ENCODE results near the gene NBEAL2.
"Not testable (repeated sequence)": the region's sequence is repeated elsewhere in the genome, so short reads cannot be mapped to it uniquely, and the experiment has no call there.

NBEAL2 gene

DNA sequence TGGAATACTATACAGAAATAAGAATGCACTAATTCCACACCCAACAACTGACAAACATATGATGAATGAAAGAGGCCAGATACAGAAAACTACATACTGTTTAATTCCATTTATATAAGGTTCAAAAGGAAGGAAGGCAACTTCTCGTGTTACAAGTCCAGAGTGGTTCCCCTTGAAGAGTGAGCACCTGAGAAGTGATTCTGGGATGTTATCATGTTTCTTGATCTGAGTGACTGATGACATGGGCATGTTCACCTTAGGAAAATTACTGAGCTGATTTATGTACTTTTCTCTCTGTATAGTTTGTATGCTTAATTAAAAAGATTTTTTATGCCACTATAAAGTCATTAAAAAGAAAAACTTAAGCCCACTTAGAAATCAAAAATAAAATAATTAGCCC is 16.5 kb upstream of the NBEAL2 start:
- no peak for DNase-seq (ENCODE audit: extremely low read depth, insufficient read length)
- Histone ChIP-seq H3K4me3 (replicated peaks; ENCODE audit: low read depth, low read length) (no peak overlapping the region), H3K27me3 (replicated peaks; ENCODE audit: control insufficient read depth, insufficient read depth, low read length) (no peaks in the 10 kb centered on the region), H3K36me3 (ENCODE audit: control insufficient read depth, insufficient read depth, low read length) (peaks cover 14% of the 10 kb centered on the region)
- TF ChIP-seq, protein P1, sequence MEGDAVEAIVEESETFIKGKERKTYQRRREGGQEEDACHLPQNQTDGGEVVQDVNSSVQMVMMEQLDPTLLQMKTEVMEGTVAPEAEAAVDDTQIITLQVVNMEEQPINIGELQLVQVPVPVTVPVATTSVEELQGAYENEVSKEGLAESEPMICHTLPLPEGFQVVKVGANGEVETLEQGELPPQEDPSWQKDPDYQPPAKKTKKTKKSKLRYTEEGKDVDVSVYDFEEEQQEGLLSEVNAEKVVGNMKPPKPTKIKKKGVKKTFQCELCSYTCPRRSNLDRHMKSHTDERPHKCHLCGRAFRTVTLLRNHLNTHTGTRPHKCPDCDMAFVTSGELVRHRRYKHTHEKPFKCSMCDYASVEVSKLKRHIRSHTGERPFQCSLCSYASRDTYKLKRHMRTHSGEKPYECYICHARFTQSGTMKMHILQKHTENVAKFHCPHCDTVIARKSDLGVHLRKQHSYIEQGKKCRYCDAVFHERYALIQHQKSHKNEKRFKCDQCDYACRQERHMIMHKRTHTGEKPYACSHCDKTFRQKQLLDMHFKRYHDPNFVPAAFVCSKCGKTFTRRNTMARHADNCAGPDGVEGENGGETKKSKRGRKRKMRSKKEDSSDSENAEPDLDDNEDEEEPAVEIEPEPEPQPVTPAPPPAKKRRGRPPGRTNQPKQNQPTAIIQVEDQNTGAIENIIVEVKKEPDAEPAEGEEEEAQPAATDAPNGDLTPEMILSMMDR (IDR thresholded peaks at IDR 0.05; ENCODE audit: insufficient read depth, low read length, poor library complexity, severe bottlenecking) = no peak

DNA sequence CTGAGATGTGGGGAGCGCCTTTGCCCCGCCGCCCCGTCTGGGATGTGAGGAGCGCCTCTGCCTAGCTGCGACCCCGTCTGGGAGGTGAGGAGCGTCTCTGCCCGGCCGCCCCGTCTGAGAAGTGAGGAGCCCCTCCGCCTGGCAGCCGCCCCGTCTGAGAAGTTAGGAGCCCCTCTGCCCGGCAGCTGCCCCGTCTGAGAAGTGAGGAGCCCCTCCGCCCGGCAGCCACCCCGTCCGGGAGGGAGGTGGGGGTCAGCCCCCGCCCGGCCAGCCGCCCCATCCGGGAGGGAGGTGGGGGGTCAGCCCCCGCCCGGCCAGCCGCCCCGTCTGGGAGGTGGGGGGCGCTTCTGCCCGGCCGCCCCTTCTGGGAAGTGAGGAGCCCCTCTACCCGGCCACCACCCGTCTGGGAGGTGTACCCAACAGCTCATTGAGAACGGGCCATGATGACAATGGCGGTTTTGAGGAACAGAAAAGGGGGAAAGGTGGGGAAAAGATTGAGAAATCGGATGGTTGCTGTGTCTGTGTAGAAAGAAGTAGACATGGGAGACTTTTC is 15.4 kb upstream of the NBEAL2 start:
- not testable (repeated sequence) for H3K27me3 ChIP-seq (replicated peaks; ENCODE audit: control insufficient read depth, insufficient read depth, low read length); H3K4me3 ChIP-seq (replicated peaks; ENCODE audit: low read depth, low read length); DNase-seq (ENCODE audit: extremely low read depth, insufficient read length)
- peaks cover 15% of the 10 kb centered on the region for H3K36me3 ChIP-seq (ENCODE audit: control insufficient read depth, insufficient read depth, low read length)

DNA sequence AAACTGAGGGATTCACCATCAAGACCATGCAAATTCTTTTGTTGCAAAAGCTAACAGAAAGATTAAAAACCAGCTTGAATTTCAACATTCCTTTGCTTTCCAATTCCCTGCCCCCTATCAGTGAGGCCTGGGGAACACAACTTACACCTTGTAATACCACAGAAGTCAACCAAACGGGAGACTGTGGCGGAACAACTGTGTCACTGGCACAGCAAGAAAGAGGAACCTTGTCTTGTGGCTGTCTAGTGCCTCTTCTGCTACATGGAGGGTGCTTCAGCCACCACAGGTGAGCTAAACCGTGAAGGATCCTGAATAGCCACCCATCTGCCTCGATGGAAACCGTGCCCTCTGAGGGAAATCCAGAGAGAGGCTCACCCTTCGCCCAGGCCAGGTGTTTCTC is 14.3 kb upstream of the NBEAL2 start:
- Histone ChIP-seq H3K4me3 (replicated peaks; ENCODE audit: low read depth, low read length) (no peak overlapping the region), H3K27me3 (replicated peaks; ENCODE audit: control insufficient read depth, insufficient read depth, low read length) (no peaks in the 10 kb centered on the region), H3K36me3 (ENCODE audit: control insufficient read depth, insufficient read depth, low read length) (peaks cover 13% of the 10 kb centered on the region)
- TF ChIP-seq, protein P1 (IDR thresholded peaks at IDR 0.05; ENCODE audit: insufficient read depth, low read length, poor library complexity, severe bottlenecking) = no peak
- DNase-seq (ENCODE audit: extremely low read depth, insufficient read length) = no peak

DNA sequence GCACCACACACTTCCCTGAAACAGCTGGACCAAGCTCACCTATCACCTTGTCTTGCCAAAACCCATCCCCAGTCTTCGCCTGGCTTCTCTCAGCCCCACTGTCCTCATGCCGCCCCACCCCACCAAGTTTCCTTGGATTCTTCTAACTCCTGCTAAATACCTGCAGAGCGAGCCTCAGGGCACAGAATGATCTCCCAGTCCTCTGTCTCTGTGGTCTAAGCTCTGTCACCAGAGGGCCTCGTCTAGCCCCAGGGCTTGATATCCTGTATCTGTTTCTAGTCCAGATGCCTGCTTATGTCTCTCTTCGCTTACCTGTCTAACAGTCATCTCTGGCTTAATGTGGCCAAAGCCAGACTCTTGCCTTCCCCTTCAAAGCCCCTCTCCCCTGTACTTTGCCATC is 12.7 kb upstream of the NBEAL2 start:
- TF ChIP-seq, protein P1 (IDR thresholded peaks at IDR 0.05; ENCODE audit: insufficient read depth, low read length, poor library complexity, severe bottlenecking) = peak; percentile 27
- no peak for DNase-seq (ENCODE audit: extremely low read depth, insufficient read length)
- no peak overlapping the region for H3K4me3 ChIP-seq (replicated peaks; ENCODE audit: low read depth, low read length)
- peaks cover 21% of the 10 kb centered on the region for H3K36me3 ChIP-seq (ENCODE audit: control insufficient read depth, insufficient read depth, low read length)
- H3K27me3 ChIP-seq (replicated peaks; ENCODE audit: control insufficient read depth, insufficient read depth, low read length) = no peaks in the 10 kb centered on the region

DNA sequence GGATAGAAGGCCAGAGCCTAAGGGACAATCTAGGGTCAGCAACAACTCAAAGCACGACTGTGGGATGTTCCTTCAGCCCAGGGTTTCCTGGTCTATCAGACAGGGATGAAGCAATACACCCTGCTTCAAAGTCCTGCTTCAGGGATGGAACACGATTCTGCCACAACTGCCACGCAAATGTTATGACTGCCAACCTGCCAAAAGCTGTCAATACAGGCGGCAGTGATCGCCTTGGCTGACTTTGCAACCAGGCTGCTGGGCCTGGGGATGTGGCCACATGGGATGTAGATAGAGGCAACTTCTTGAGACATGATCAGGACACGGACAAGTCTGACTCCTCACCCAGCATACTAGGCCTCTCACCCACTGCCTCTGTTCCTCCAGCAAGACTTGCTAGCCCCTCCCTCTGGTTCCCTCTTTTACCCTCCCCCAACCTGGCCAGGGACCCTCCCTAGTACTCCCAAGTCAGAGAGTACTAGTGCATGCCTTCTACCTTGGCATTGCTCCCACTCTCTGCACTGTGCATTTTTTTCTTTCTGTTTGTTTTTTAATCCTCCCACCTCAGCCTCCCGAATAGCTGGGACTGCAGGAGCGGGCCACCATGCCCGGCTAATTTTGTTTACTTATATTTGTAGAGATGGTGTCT is 10.6 kb upstream of the NBEAL2 start:
- H3K36me3 ChIP-seq (ENCODE audit: control insufficient read depth, insufficient read depth, low read length) = peaks cover 21% of the 10 kb centered on the region
- no peak for DNase-seq (ENCODE audit: extremely low read depth, insufficient read length)

DNA sequence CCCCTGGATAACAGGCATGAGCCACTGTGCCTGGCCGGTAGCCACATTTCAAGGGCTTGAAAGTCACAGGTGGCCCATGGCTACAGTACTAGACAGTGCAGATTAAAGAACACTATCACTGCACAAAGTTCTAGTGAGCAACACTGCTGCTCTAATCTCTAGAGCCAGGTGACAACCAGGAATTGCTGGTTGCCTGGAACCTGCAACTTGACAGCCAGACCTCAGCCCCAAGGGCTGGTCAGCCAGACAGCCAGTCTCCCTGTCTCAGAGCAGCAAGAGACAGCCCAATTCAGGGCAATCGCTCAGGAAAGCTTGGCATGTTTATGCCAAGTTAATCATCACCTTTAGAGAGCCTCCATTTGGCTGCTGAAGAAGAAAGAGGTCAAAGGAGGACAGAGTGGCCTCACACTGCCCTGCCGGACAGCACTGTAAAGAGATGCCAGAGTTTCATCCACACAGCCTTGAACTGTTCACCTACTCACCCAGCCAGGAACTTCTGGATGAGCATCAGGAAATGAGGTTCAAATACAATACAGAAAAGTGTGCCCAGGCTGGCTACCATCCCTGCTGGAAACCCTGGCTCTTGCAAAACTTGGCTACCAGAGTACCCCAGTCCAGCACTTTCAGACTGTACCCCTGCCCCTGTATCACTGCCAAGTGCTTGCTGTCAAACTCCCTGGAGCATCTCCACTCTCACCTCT is 8.9 kb upstream of the NBEAL2 start:
- TF ChIP-seq, protein P1 (IDR thresholded peaks at IDR 0.05; ENCODE audit: insufficient read depth, low read length, poor library complexity, severe bottlenecking) = no peak
- no peaks in the 10 kb centered on the region for H3K27me3 ChIP-seq (replicated peaks; ENCODE audit: control insufficient read depth, insufficient read depth, low read length)
- no peak for DNase-seq (ENCODE audit: extremely low read depth, insufficient read length)
- H3K4me3 ChIP-seq (replicated peaks; ENCODE audit: low read depth, low read length) = no peak overlapping the region
- peaks cover 18% of the 10 kb centered on the region for H3K36me3 ChIP-seq (ENCODE audit: control insufficient read depth, insufficient read depth, low read length)

More for the DNA sequence above, 10.6 kb upstream of the NBEAL2 start:
- TF ChIP-seq, protein P1 (IDR thresholded peaks at IDR 0.05; ENCODE audit: insufficient read depth, low read length, poor library complexity, severe bottlenecking) = no peak
- H3K4me3 ChIP-seq (replicated peaks; ENCODE audit: low read depth, low read length) = no peak overlapping the region
- H3K27me3 ChIP-seq (replicated peaks; ENCODE audit: control insufficient read depth, insufficient read depth, low read length) = no peaks in the 10 kb centered on the region

Data from GM06990 (cell line).